Parathyroid adenoma (tissue), 2 donors: ENCODE results near the gene ABCD1.

Source experiments
- H2AFZ ChIP-seq: fragments of 300-600 bp; sonication (generic); one replicate; pipeline ENCODE4 v1.7.0; 2017; ENCODE audit warnings: antibody characterized with exemption, mild to moderate bottlenecking
- H3K27ac ChIP-seq: fragments of 300-600 bp; sonication (generic); one replicate; pipeline ENCODE4 v1.7.0; 2017
- H3K27me3 ChIP-seq: fragments of 300-600 bp; sonication (generic); one replicate; pipeline ENCODE4 v1.7.0; 2017; ENCODE audit warnings: low read length; ENCODE audit not compliant: control insufficient read depth, insufficient read depth
- H3K36me3 ChIP-seq: fragments of 300-600 bp; sonication (generic); one replicate; pipeline ENCODE4 v1.7.0; 2017; ENCODE audit warnings: low read length; ENCODE audit not compliant: control insufficient read depth, insufficient read depth
- H3K4me1 ChIP-seq: fragments of 300-600 bp; sonication (generic); one replicate; pipeline ENCODE4 v1.7.0; 2017; ENCODE audit warnings: control low read depth
- H3K4me2 ChIP-seq: fragments of 300-600 bp; sonication (generic); one replicate; pipeline ENCODE4 v1.7.0; 2017; ENCODE audit warnings: low read length
- H3K4me3 ChIP-seq: fragments of 300-600 bp; sonication (generic); one replicate; pipeline ENCODE4 v1.7.0; 2017; ENCODE audit warnings: low read depth, low read length
- H3K79me2 ChIP-seq: fragments of 300-600 bp; sonication (generic); one replicate; pipeline ENCODE4 v1.7.0; 2017; ENCODE audit warnings: control low read depth
- H3K9ac ChIP-seq: fragments of 300-600 bp; sonication (generic); one replicate; pipeline ENCODE4 v1.7.0; 2017; ENCODE audit warnings: mild to moderate bottlenecking
- H3K9me3 ChIP-seq: fragments of 300-600 bp; sonication (generic); one replicate; pipeline ENCODE4 v1.7.0; 2017; ENCODE audit warnings: low read length; ENCODE audit not compliant: control insufficient read depth
- CTCF ChIP-seq: fragments of 300-600 bp; sonication (generic); IDR thresholded peaks from one replicate; pipeline ENCODE4 v1.7.0; 2017; ENCODE audit warnings: antibody characterized with exemption, mild to moderate bottlenecking
- donor health status: primary hyperparathyroidism.

ABCD1 gene

GRCh38 chrX:153774576-153775292, 50.1 kb downstream of the ABCD1 start:
- no peak for TF ChIP-seq CTCF
- Histone ChIP-seq H3K4me1 (no peaks in the 10 kb centered on the region), H3K36me3 (no peaks in the 10 kb centered on the region)

GRCh38 chrX:153775293-153776119, 50.9 kb downstream of the ABCD1 start:
- no peak overlapping the region for H2AFZ ChIP-seq
- no peak overlapping the region for H3K27ac ChIP-seq
- no peak overlapping the region for H3K9ac ChIP-seq
- H3K27me3 ChIP-seq, result no peaks in the 10 kb centered on the region
- no peaks in the 10 kb centered on the region for H3K36me3 ChIP-seq
- TF ChIP-seq CTCF, result no peak
- H3K4me1 ChIP-seq, result no peaks in the 10 kb centered on the region
- H3K4me2 ChIP-seq, result no peak overlapping the region
- H3K79me2 ChIP-seq, result no peaks in the 10 kb centered on the region
- H3K4me3 ChIP-seq, result no peak overlapping the region
- no peaks in the 10 kb centered on the region for H3K9me3 ChIP-seq

More at GRCh38 chrX:153774576-153775292, 50.1 kb downstream of the ABCD1 start:
- Histone ChIP-seq H2AFZ (no peak overlapping the region), H3K79me2 (no peaks in the 10 kb centered on the region), H3K9me3 (no peaks in the 10 kb centered on the region), H3K4me3 (no peak overlapping the region), H3K27me3 (no peaks in the 10 kb centered on the region), H3K4me2 (no peak overlapping the region), H3K9ac (no peak overlapping the region), H3K27ac (no peak overlapping the region)

GRCh38 chrX:153776120-153776599, 51.5 kb downstream of the ABCD1 start:
- Histone ChIP-seq H3K4me2 (no peak overlapping the region), H3K4me3 (no peak overlapping the region), H3K4me1 (no peaks in the 10 kb centered on the region), H3K9ac (no peak overlapping the region), H3K36me3 (no peaks in the 10 kb centered on the region), H2AFZ (no peak overlapping the region), H3K79me2 (no peaks in the 10 kb centered on the region), H3K9me3 (no peaks in the 10 kb centered on the region), H3K27me3 (no peaks in the 10 kb centered on the region), H3K27ac (no peak overlapping the region)
- TF ChIP-seq CTCF, result no peak

- H3K36me3 ChIP-seq, result no peaks in the 10 kb centered on the region
- no peaks in the 10 kb centered on the region for H3K4me1 ChIP-seq
- no peaks in the 10 kb centered on the region for H3K27me3 ChIP-seq
- no peaks in the 10 kb centered on the region for H3K9me3 ChIP-seq
- no peak overlapping the region for H3K27ac ChIP-seq
- H2AFZ ChIP-seq, result no peak overlapping the region
- H3K79me2 ChIP-seq, result no peaks in the 10 kb centered on the region
- H3K4me2 ChIP-seq, result no peak overlapping the region
- TF ChIP-seq CTCF, result no peak
- no peak overlapping the region for H3K4me3 ChIP-seq
- H3K9ac ChIP-seq, result no peak overlapping the region
These were observed 52.0 kb downstream of the ABCD1 start for GRCh38 chrX:153776611-153777045.
